GM18868 (cell line): ENCODE measurements around the gene RAB6A.

Experiments
- ATAC-seq: cut with Tn5 transposase; IDR thresholded peaks from one replicate; pipeline ENCODE4 v1.9.1; 2021; ENCODE audit warnings: mild to moderate bottlenecking, moderate library complexity; ENCODE audit not compliant: unreplicated experiment

Gene RAB6A

DNA sequence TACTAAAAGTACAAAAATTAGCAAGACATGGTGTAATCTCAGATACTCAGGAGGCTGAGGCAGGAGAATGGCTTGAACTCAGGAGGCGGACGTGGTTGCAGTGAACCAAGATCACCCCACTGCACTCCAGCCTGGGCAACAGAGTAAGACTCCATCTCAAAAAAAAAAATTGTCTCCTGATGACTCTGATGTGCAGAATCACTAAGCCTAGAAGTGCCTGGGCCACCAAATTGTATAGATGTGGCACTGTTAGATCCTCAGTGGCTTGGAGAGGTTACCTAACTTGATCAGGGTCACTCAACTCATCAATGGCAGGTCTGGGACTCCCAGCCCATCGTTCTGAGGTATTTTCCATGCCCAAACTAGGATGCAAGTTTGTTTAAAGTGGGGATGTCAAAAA lies 103.9 kb downstream of the RAB6A start:
- ATAC-seq, result no peak

DNA sequence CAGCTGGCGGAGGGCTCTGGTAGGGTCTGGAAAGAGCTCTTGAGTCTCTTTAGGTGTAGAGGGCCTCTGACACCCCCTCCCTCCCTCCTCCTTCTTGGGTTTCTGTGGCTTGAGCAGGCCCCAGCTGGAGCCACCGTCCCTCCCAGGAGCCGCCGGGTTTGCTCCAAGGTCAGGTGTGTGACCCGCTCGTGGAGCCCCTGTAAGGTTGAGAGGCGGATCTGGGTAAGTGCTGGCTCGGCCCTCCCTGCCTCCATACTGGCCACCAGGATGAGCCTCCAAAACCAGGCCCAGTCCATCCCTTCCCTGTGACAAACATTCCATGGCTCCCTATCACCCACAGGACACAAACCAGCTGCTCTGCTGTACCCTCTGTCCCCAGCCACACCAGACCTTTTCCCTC lies 105.2 kb downstream of the RAB6A start:
- no peak for ATAC-seq

DNA sequence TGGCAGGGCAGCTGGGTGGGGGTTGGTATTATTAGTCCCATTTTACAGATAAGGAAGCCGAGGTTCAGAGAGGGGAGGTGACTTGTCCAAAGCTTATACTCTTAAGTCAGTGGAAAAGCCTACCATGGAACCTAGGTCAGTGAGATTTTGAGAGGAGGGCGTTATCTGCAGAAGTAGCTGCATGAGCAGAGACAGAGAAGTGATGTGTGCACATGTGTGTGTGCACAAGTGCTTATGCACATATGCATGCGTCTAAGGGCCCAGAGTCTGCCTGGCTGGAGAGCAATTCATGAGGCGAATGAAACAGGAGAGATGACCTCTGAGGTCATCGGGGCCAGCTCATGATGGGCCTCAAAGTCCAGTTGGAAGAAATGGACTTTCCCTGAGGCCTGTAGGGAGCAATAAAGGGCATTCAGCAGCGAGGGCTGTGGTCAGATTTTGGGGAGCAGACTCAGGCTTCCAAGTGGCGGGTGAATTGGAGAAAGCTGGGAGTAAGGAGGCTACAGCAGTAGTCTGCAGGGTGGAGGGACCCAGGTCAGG lies 106.3 kb downstream of the RAB6A start:
- no peak for ATAC-seq

DNA sequence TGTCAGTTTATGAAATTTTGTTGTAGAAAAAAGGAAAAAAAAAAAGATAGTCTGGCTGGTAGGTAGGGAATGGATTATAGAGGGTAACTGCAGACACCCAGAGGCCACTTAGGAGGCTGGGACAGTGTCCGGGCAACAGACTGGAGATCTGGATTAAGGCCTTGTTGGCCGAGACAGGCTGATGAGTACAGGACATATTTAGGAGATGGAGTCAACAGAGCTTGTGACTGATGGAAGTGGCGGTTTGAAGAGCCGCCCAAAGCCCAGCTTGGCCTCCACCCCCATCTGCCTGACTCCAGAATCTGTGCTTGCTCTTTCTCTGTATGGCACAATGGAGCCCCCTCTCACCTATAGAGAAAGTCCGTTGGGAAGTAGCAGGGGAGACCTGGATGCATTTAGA lies 106.9 kb downstream of the RAB6A start:
- ATAC-seq, result no peak

DNA sequence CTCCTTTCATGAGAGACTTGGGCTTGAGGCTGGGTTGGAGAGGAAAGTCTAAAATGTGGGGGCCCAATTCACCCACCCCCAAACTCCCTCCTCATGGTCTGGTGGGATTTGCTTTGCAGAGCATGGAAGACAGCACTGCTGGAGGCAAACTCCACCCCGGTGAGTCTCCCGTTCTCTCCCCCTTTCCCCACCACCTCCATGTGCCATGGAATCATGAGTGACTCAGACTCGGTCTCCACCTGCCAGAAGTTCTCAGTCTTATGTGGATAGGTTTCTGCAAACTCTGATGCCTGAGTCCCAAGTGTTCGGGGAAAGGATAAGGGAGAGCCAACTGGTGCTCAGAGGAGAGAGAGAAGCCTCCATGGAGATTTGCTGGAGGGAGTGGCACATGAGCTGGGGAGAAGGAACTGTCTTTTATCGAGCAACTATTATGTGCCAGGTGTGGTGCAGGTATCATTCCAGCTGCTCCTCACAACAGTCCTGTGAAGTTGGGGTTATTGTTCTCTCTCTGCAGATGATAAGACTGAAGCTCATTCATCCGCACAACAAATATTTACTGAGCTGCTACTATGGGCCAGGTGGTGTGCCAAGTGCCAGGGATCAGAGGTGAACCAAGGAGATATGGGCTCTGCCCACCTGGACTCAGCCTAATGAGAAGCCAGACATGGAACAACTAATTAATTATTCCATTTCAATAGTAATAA lies 107.9 kb downstream of the RAB6A start:
- ATAC-seq, result no peak

DNA sequence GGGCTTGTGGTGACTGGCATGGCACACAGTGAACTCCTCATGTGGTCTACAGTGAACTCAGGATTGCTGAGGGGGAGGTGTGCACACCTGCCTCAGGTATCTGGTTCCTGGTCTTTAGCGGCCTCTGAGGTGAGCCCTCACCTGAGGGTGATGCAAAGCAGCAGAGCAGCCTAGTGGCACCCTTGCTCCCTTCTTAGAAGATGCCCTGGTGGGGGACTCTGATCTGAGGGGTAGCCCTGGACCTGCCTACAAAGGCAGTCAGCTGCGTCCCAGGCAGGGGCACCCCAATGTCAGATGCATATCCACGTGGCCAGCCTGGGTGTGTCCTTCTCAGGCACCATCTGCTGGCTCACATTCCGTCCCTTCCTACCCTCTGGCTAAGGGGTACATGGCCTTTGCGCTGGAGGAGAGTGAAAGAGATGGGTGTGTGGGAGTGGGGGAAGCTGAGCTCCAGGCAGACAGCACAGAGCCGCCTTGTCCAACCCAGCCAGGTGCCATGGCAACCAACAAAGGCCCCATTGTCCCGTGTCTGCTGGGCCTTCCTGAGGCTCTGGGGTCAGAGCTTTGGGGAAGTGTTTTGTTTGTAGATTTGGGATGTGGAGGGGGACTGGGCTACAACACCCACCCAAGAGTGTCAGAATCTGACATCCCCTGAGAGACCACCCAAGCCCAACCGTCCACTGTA lies 108.7 kb downstream of the RAB6A start:
- ATAC-seq, result no peak

DNA sequence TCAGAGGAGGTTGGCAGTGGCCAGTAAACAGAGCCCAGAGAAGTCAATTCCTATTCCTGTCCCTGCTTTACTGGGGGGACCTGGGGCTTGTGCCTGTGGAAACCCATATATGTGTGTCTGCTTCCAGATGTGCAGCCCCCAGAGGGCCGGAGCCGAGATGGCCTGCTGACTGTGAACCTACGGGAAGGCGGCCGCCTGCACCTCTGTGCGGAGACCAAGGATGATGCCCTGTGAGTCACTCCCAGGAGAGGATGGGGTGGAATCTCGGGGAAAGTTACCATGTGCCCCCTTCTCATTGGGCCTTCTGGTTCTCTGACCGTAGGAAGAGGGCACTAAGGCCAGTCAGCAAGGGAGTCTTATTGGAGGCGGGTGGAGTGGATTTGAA lies 109.2 kb downstream of the RAB6A start:
- ATAC-seq, result no peak

DNA sequence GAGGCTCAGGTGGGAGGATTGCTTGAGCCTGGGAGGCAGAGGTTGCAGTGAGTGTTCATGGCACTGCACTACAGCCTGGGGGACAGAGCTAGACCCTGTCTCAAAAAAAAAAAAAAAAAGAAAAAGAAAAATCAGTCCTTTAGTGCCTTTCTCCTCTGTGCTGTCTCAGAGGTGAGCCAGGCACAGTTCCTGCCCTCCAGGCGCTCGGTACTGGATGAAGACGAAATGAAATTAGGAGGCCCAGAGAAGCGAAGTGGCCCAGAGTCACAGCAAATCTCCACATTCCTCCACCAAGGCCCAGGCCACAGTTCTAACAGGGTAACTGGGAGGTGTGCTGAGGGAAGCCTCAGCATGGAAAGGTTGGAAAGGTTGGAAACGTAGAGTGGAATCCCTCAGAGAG lies 109.6 kb downstream of the RAB6A start:
- ATAC-seq, result no peak

DNA sequence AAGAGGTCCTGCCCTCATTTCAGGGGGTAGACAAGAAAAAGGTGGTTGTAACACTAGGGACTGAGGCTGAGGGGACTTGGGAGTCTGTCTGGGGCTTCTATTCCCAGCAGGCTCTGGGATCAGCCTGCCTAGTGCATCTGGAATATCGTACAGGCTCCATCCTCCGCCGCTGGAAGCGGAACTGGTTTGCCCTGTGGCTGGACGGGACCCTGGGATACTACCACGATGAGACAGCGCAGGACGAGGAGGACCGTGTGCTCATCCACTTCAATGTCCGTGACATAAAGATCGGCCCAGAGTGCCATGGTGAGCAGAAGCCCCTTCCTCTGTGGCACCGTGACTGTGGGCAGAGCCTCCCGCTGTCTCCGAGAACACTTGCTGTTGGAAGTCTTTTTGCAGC lies 110.5 kb downstream of the RAB6A start:
- no peak for ATAC-seq

DNA sequence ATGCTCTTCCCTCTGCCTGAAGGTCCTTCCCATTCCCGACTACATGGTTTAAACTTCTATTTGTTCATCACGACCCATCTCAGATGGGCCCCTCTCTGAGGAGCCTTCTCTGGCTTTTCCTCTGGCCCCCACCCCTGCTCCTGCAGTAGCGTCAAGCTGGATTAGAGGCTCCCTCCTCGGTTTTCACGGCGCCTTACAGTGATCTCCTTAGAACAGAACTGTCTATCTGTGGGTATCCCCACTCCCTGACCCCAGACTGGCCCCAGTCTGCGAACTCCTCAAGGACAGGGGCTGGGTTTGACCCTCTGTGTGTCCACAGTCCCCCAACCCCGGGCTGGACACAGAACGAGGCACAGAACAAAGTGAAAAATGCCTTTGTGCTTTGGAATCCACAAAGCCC lies 111.7 kb downstream of the RAB6A start:
- no peak for ATAC-seq

DNA sequence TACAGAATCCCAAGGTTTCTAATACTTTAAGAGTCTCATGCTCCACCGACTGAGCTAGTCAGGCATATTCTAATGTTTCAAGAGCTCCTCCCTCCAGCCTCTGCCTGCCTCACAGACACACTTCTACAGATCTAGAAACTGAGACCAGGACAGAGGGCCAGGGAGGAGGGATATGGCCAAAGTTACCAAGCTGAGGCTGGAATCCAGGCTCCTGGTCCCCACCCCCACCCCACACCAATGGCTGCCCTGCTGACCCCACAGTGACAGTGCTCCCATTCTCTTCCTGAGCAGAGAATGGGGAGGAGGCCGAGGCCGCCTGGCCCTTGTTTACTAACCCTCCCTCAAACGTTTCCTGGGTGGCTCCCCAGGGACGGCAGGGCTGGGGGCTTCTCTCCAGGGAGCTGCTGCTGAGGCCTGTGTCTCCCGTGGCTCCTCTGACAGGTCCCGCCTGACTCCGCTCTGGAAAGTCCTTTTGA lies 112.3 kb downstream of the RAB6A start:
- ATAC-seq, result no peak

DNA sequence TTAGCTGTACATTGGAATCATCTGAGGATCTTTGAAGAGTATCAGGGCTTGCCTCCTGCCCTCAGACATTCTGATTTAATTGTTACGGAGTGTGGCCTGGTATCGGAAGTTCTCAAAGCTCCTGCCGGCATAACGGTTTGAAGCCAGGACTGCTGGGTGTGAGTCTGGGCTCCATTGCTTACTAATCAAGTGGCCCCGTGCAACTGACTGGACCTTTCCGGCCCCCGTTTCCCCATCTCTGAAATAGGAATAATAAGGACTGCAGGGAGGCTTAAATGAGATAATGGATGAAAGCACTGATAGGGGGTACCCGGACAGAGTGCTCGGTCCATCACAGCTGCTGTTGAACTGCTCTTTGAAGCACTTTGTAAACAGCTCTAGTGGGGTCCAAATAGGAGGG lies 112.8 kb downstream of the RAB6A start:
- no peak for ATAC-seq

DNA sequence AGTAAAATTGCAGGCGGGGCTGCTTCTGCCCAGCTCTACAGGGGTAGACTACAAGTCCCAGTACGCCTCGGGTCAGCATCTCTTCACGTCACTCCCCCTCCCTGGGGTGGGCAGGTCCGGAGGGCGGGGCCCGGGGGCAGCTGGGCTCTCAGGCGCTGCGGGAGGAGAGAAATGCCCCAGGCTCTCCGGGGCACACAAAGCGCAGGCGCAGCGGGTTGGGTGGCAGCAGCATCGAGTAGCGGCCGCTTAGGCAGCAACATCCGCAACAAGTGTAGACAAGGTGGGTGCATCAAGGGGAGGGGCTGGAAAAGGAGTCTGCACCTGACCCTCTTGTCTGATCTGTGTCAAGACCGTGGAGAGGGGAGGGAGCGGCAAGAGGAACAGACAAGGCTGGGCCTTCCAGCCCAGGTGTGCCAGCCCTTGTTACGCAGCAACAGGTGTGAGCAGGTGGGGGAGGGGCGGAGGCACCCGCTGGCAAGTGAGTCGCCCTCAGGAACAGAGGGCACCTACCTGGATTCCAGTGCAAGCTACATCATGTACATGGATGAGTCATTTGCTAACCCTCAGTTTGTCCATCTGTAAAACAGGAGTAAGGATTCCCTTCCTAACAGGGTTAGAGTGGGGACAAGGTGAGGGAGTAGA lies 113.3 kb downstream of the RAB6A start:
- peak; percentile 91 for ATAC-seq

DNA sequence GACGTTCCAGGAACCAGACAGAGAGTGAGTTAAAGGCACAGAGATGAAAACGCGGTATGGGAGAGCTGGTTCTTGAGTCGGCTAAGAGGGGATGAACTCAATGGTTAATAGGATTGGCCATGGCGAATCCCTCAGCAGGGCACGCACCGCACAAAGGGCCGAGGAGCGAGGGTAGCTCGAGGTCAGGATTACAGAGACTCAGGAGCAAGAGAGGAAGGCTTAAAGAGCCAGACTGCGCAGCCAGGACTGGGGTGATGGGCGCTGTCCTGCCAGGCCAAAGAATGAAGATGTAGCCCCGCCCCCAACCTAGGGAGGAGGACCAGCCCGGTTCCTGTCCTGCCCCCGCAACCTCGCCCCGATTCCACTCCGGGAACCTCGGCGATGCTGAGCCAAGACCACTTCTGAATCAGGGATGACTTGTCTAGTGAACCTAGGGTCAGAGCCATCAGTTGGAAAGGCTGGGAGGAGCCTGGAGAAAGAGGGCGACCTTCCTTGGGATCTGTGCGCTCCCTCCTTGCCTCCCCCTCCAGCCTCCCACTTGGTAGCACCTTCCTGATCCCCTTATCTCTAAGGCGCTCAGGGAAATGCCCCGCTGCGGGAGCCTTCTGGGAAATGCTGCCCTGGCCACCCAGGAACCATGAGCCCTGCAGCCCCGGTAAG lies 114.8 kb downstream of the RAB6A start, which contains the start of gene PLEKHB1:
PLEKHB1 (plus strand) TSS at position 610 of the 660 bp plus-strand sequence; CDS start at position 638, 28 bp downstream.
- no peak for ATAC-seq

DNA sequence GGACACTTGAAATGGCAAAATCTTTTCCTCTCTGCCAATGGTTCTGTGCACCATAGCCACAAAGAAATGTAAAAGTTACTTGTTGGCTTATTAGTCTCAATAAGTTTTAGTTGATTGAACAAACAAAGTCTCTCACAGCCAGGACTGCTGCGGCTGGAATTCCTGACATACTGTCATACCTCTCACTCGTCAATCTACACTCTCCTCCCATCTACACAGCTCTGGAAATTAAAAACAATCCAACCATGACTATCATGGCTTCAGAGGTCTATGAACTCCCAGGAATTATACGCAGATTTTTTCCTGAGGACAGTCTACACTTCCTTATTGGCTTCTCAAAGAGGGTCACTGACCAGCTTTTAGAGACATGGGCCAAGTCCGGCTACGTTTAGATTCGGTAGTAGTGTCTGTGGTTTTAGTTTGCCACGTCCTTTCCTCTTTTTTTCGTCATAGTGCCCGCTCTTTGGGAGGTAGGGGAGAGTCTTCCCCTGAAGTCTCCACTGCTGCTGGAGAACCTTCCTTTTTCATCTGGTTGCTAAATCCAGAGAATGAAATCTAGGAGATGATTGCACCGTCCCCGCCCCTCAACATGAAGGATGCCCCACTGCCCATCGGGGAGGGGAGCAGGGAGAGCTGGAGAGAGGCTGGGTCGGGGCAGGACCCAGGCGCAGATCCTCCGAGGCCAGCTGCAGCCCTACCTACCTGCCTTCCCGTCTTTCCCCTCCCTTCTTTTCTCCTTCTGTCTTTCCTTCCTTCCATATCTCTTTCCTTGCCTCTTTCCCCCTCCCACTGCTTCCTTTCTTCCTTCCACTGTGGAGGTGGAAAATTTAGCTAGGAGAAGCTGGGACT lies 115.5 kb downstream of the RAB6A start:
- ATAC-seq, result no peak

DNA sequence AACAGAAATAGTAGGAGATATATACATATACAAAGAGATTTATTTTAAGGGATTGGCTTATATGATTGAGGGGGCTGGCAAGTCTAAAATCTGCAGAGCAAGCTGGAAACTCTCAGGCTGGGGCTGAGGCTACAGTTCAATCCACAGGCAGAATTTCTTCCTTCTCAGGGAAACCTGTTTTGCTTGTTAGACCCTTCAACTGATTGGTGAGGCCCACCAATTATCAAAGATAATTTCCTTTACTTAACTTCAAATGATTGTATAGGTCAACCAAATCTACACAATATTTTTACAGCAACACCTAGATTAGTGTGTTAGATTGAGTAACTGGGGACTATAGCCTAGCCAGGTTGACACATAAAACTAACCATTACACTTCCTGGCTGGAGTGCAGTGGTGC lies 119.2 kb downstream of the RAB6A start:
- ATAC-seq, result no peak

DNA sequence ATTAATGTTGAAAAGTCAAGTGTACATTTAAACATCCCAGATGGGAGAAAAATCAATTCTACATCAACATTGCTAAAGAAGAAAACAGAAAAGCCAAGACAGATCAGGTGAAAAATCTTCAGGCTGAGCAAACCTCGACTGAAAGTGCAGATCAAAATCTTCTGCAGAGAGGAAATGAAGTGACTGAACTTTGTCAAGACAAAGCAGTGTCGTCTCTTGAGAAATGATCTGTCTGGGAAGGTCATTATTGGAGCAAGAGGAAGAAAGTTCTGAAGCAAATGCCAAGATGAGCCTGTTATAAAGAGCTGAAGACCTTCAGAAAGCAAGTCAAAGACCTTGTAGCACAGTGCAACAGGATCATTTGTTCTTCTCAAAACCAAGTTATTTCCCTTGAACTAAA lies 120.3 kb downstream of the RAB6A start:
- no peak for ATAC-seq

DNA sequence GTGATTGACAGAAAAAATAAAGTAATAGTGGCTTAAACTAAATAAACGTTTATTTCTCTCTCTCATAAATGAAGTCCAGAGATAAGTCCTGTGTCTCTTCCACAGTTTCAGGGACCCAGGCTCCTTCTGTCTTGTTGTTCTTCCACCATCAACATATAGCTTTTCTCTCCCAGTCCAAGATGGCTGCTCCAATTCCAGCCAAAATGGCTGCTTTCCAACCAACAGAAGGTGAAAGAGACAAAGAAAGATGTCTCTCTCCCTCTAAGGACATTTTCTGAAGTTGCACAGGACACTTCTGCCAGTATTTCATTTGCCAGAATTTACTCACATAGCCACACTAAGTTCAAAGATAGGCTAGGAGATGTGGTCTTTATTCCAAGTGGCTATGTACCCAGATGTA lies 123.9 kb downstream of the RAB6A start:
- ATAC-seq, result no peak

DNA sequence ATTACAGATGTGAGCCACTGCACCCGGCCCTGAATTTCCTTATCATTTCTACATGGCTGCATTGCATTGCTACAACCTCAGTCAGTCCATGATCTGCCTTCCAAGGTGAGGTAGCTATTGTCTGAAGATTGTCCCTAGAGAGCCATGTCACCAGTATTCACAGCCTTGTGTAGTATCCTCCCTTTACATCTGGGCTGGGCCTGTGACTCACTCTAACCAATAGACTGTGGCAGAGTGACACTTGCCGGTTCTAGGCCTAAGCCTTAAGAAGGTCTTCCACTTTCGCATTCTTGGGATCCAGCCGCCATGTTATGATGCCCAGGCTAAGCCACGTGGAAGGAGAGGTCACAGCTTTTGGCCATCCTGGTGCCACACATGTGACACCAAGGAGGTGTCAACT lies 124.6 kb downstream of the RAB6A start:
- no peak for ATAC-seq

DNA sequence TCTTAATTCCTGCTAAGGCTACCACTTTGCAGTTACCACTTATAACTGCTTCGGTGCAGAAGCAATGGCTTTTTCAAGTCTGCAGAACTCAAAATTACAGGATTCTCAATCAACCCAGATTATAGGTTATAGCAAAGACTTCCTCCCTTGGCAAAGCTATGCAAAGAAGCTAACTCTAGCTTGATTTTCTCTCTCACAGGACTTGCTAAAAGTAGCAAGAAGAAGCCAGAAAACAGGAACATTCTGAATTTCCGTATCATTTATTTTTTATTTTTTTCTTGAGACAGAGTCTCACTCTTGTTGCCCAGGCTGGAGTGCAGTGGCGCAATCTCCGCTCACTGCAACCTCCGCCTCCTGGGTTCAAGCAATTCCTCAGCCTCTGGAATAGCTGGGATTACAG lies 125.2 kb downstream of the RAB6A start:
- ATAC-seq, result no peak
